NCI-H526 (cell line): Measurements from ENCODE around the gene OR10AD1.

Experiments used
- DNase-seq, 2 experiments: peaks; one replicate each; lab custom pipeline; 2025; lab: John Stamatoyannopoulos, UW

Gene OR10AD1

DNA sequence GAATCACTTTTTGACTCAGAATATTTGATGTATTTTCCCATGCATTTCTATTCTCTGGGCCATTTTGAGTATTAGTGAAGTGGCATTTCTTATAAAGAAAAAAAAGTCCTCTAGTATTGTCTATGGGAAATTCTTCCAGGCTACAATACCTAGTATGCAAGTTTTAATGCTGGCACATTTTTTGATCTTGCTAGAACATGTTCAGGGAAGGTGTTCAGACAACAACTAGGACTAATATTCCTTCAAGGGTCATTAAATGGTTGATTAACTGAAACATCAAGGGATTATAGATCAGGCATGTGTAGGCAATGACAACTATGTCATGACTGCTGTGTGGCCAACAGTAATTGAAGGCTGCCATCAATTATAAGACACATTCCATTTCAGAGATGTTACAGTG is 12.0 kb downstream of the OR10AD1 start:
- DNase-seq, result no peak

DNA sequence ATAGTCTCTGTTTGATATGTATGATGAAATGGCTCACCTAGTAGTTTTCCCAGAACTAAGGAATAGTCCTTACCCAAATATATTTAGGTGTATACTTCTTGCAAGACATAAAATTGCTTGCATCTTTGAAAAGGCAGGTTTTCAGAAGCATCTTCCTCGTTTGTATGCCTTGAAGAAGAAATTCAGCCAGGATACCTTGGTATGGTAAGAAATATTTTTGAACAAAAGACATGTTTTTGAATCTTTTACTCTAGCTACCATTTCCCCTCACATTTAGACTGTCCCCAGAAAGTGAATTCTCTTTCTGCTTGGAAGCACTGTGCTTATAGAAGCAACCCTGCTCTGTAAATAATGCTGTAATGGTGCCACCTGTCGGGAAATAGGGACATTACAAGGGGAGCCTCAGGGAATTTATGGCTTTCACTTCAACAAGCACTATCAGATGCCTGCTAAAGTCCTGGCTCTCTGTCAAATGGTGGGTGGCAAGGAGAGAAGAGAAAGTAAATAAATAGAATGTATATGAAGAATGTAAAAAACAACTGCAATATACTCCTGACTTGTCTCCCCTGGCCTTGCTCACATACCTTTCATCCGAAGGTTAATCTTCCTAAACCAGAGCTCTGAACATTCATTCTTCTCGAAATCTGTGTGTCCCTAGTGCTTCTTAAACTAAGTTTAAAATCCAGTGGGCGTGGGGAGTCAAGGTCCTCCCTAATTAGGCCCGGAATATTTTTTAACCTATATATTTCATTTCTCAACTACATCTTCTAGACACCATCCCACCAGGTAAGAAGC is 13.6 kb downstream of the OR10AD1 start:
- DNase-seq, result peak; percentile 32 to 67

DNA sequence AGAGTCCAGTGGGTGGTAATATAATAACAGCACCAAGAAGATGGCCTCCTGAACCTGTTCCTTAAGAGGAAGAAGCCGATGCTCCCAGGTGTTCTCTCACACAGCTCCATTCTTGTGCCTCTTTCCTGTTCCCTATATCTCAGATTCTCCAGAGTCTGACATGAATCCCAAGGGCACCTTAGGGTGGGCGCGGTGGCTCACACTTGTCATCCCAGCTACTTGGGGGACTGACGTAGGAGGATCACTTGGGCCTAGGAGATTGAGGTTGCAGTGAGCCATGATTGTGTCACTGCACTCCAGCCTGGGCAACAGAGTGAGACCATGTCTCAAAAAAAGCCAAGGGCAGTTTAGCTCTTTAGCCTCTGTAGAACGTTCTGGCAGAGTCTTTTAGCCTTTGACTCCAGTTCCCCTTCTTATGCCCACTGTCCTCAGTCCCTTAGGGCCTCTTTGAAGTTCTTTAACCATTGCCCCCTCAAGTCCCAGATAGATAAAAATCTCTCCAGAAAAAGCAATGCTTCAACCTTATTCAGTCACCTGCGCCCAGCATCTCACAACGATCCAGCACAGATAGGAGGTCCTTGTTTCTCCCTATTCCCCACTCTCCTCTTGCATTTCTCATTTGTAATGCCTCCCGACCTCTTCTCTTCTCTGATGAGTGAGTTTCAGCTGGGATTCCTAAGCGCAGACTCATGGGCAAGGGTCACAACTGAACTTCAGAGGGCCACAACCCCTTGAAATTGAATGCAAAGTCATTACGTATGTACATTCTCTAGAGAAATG is 15.0 kb downstream of the OR10AD1 start:
- DNase-seq, result no peak

DNA sequence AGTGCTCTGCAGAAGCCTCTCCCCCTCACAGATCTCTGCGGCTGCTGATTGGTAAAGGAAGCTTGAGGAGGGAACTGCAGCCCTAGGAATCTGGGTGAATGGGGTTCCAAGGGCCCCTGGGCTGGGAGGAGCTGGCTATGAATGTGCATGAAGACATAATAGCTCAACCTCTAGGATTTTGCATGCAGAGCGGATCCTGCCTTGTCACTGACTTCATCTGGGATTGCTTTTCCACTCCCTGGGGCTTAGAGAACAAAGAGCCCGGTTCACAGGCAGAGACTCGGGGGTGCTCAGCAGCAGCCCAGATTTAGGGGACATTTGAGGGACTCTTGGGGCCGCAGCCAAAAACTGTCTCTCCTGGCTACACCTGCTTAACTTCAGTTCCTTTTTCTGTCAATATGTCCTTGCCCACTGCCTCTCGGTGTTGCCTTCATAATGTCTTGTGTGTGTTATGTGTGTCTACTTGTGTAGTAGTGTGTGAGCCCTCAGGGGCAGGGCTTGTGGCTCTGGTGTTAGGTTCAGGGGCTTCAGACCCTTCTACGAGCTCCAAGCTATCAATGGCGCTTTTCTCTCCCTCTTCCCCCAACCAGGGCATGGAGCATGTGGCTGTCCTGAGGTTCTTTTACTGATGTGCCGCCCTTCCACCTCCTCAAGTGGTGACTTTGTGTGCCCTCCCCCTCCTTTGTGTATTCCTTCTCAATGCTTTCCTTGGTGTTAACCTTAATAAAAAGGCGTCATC is 17.7 kb downstream of the OR10AD1 start:
- DNase-seq, result peak in 1 of 2 experiments; percentile 10

DNA sequence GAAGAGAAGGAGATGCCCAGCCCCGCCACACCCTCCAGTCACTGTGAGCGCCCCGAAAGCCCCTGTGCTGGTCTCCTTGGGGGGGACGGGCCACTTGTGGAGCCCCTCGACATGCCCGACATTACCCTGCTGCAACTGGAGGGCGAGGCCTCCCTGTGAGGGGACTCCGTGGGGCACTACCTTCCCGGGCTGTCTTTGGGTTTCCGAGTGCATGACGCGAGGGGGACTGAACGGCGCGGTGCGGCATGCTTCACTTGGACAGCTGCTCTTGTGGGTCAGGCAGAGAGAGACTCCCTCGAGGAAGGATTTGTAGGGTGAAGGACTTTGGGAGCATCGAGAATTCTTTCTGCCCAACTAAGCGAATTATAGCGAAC is 18.6 kb downstream of the OR10AD1 start:
- no peak for DNase-seq

DNA sequence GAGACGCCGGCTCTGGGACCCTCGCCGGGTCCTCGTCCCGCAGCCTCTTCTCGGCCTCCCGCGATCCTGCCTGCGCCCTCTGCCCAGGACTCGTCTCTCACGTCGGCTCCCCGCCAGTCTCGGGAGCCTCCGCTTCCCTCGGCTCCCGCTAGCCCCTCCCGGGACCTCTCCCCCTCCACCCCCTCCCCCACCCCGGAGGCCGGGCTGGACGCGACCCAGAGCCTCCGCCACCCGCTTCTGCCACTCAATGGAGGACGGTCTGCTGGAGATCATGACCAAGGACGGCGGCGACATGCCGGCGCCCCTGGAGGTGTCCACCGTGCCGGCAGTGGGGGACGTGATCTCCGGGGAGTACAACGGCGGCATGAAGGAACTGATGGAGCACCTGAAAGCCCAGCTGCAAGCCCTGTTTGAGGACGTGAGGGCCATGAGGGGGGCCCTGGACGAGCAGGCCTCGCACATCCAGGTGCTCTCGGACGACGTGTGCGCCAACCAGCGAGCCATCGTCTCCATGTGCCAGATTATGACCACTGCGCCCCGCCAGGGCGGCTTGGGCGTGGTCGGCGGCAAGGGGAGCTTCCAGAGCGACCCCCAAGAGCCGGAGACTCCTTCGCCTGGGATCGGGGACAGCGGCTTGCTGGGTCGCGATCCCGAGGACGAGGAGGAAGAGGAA is 19.1 kb downstream of the OR10AD1 start:
- peak in 1 of 2 experiments; percentile 34 for DNase-seq

DNA sequence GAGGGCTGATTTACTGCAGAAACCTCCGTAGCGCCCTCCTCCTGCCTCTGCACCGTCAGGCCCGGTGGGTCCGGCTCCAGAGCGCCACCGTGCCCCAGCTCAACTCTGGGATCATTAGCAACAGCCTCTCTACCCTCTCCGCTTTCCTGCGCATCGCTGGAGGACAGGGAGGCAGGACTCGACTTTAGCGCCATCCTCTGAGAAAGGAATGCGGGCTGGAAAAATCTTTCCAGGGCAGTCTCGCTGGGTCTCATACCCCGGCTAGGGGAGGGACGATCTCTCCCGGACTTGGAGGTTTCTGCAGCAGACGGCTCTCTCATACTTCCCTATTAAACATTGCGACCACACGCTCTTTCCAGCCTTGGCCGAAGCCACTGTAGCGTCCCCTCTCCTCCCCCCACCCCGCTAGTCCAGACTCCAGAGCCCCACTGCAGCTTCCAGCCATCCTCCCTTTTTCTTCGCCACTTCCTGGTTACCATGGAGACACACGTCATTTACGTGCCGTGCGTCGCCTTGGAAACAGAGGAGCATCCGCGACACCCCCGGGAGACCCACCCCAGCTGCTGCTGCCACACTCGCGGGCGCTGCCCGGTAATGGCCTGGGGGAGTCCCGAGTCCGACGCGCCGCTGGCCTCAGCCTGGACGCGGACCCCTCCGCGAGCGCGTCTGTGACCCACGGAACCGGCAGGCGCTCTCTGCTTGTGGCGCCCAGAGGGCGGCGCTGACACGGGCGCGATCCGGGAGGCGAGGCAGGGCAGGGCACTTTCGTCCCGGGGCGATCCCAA is 19.8 kb downstream of the OR10AD1 start, which contains the start of gene CCDC184:
Gene CCDC184 (plus strand): TSS at position 554 of the 785 bp plus-strand sequence. CDS start 479 bp downstream, outside the sequence.
- peak; percentile 29 to 63 for DNase-seq

DNA sequence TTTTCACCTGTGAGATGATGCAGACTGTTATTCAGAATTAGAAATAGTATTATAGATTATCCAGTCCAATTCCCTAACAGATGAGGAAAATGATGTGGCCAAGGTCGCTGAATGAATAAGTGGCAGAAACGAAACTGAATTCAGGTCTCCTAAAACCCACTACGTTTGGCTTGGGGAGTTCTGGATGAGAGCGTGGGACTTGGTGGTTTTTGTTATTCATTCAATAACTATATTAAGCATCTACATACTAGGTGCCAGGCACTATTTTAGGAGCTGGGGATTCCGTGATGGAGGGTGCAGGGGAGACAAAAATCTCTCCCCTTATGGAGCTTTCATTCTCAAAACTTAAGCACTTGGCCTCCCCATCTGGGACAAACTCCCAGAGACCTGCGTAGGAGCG is 20.5 kb downstream of the OR10AD1 start:
- no peak for DNase-seq

DNA sequence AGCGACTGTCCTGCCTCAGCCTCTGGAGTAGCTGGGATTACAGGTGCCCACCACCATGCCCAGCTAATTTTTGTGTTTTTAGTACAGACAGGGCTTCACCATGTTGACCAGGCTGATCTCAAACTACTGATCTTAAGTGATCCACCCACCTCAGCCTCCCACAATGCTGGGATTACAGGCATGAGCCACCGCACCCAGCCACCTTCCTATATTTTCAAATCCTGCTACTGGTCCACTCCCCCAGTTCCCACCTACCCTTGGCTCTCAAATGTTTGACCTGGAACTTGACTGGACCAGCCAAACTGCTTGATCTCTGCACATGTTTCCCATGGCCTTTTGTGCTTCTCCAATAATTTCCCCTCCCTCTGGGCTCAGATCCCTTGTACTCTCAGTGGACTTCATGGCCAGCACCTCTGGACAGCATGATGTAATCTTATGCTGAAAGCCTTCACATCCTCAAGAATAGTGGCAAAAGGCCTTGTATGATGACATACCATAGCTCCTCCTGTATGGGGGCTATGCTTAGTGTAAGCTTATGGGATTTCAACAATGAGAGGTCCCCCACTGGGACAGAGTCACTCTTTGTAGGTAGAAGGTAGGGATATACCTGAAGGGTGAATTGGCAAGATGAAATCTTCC is 22.1 kb downstream of the OR10AD1 start:
- no peak for DNase-seq

DNA sequence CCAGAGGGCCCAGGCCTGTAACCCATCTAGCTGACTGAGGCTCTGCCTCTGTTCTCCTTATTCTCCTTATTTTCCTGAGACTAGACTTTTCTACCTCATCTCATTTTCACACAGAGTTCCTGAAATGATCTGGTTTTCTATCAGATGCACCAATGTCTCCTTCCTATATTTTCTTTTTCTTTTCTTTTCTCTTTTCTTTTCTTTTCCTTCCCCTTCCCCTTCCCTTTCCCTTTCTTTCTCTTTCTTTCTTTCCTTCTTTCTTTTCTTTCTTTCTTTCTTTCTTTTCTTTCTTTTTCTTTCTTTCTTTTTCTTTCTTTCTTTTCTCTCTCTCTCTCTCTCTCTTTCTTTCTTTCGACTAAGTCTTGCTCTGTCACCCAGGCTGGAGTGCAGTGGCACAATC is 22.7 kb downstream of the OR10AD1 start:
- no peak for DNase-seq

DNA sequence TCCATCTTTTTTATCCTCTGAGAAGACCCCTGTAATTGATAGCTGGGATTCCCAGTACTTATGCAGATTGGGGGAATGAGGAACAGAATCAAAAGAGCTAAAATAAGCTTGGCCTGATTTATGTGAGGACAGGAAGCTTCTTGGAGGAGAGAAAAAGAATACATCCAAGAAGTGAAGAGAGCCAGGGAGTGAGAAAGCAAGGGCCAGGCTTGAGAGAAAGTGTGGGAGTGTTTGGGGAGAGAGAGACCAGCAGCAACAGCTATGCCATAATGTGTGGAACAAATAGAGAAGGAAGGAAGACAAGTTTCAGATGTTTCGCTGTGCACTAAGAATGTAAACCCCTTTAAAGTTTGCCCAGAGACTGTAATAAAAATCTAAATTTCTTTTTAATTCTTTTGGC is 23.6 kb downstream of the OR10AD1 start:
- DNase-seq, result no peak

DNA sequence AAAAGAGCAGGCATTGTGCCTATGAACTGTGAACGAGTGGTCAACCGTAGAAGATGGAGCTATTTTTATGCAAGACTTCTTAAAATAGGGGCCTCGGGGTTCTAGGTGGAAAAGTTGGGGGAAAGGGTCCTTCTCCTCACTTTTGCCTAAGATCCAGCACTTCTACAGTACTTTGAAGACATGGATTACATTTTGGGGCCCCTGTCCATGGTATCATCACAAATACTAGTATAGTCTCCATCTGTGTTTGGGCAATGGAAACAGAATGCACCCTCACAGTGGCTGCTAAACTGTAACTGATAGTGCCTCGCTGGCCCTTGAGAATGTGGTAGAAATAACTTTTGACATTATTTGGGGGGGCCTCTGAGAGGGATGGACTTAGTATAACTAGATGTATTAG is 25.1 kb downstream of the OR10AD1 start:
- DNase-seq, result no peak

DNA sequence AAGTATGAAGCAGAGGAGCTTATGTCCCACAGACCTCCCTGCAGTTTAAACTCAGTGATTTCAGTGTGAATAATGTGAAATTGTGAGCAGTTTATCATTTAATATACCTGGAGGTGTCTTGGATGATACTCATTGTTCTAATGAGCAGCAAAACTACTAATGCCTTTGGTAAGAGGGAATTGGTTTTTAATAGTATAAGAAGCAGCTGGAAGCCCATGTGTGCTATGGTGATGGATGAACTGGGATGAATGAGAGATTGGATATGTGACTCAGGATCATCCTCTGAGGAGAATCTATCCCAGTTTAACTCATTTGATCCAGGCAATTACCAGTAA is 26.7 kb downstream of the OR10AD1 start:
- DNase-seq, result no peak

DNA sequence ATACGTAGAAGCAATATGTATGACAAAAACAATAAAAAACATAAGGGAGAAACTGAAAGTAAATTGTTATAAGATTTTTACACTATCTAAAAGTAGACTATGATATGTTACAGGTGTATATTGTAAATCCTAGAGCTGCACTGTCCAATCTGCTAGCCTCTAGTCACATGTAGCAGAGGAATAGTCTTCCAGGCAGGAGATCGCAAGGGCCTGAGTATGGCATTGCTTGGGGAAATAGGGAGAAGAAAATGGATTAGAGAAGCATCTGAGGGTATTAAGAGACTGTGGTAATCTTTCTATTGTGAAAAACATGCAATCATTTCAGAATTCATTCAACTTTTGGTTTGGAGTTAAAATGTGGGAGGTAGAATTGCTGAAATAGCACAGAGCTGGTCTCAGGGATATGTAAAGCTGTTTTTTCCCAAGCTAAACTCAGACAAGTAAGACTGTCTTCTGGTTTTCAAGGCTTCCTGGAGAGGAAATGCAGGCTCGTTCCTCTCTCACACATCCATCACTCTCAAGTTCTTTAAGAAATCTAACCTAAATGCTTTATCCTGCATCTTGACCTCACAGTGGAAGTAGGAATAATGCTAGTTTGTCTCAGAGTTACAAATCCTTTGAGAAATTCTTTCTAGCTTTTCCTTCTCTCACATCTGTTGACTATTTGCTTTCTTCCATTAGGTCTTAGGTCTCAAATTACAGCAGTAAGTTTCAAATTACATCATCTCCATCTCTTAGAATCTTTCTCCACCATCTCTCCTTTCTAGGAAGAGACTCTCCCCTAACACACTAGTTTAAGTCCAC is 27.3 kb downstream of the OR10AD1 start:
- DNase-seq, result no peak

DNA sequence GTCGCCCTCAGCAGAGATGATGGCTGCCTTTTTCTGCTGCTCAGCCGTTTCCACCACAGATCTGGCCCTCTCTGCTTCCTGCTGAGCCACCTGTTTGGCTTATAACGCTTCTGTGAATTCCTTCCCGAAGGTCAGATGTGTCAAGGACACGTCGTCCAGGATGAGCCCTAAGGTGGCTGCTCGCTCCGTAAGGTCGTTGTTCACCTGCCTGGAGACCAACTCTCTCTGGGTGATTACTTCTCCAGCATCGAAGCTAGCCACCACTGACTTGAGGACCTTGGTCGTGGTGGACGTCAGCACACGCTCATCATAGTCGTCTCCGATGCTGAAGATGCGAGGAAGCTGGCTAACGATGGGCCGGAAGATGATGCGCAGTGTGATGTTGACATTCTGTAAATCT is 34.1 kb downstream of the OR10AD1 start:
- no peak for DNase-seq

DNA sequence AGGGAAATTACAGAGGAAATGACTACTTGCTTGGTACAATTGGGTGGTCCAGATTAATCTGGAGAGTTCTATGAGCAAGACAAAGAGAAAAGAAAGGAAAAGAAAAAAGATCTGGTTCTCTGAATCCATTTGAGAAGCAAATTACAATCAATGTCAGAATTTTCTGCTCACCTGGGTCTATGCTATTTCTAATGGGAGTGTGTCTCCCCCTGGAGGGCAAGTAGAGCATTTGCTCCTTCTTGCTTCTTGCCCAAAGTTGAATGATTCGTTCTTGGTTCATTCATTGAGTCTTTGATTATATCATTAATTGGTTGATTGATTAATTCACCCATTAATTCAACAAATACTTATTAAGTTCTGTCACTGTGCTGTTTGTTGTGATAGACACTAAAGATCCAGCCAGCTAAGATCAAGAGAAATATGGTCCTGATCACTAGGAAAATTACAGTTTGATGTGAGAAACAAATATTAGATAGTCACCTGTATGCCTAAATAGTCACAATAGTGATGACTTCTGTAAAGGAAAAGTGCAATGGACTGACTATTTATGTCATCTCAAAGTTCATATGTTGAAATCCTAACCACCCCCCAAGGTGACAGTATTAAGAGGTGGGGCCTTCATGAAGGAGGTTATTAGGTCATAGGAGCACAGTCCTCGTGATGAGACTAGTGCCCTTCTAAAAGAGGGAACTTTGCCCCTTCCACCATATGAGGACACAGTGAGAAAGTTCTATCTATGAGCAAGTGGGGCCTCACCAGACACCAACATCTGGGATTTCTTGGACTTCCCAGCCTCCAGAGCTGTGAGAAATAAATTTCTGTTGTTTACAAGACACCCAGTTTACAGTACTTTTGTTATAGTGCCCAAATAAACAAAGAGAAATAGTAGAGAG is 37.8 kb downstream of the OR10AD1 start:
- DNase-seq, result peak; percentile 28 to 72

DNA sequence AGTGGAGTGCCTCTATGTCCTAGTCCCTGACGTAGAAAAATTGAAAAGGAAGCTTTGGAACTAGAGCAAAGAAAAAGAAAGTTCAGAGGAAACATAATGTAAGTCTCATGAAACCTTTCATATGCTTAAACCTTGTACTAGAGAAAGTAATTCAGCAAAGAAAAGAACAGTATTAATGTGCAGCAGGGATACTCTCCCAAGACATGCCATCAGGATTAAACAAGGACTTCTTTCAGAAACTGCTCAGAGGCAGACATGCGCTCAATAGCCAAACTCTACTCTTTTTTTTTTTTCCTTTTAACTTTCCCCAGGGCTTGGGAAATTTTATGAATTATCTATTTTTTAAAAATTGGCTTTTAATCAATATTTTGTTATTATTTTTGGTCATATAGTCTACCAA is 38.6 kb downstream of the OR10AD1 start:
- no peak for DNase-seq

DNA sequence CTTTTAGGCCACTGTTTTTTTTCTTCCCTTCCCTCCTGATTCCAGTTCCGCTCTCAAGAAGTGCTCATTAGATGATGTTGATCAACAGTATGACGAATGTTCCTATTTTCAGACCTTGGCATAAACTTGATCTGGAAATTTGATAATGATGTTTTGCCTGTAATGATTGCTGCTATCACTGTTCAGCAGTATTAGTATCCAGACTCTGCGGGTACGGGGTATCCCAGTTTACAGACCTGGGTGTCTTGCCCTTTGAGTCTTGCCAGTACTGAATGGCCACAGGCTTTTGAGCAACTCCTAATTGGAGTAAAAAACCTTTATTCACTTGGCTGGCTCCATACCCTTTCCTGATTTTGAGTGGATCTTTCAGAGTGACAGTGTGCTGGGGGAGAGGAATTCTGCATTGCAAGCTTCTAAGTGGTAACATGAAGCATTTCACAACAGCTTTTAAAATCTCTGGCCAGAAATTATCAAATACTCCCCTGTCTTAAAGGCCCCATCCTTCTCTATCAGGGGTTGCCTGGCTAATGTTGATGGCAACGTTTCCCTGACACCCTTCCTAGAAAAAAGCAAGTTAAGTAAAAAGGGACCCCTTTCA is 39.8 kb downstream of the OR10AD1 start:
- no peak for DNase-seq

DNA sequence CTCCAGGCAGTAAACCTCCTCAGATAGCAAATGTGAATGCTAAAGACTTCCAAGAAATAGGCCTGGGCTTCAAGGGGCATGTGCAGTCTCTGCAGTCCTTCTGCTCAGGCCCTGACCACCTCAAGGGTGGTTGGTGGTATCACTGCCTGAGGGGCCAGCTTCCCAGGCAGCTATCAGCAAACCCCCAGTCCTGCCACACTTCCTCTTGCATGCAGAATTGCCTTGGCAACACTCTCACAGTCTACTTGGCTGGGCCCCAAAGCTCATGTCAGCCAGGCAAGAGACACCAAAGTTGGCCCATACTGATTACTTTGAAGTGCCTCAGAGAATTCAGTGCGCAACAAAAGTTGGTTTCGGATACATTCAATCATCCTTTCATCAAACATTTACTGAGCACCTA is 42.3 kb downstream of the OR10AD1 start:
- no peak for DNase-seq
